ENCODE results near the gene MIGA2. TPM values are rescaled to one million over a fixed set of nuclear protein-coding genes. Genes with fewer than 3 reads are reported as not detected.

Gene MIGA2
- total and polyA plus RNA-seq, 2 of the 4 experiments (the other 2 are of a cell fraction) = 12.5 to 25.3 TPM

GRCh38 chr9:129013674-129014073, 22.8 kb upstream of the MIGA2 start:
- ChIA-PET POLR2A (ENCODE audit: unreplicated experiment) (no interaction called here), CTCF (interaction anchor here (0.9 kb wide), 1 partner anchor 17 kb away, joined by 3 read pairs; no protein-coding TSS in a partner anchor)
- H3K27ac ChIP-seq (ENCODE audit: insufficient read depth, low read length) = no peak overlapping the region
- no peak overlapping the region for H2BK5ac ChIP-seq (ENCODE audit: low read depth, low read length, poor library complexity, severe bottlenecking)
- H2BK120ac ChIP-seq (ENCODE audit: low read depth, low read length) = no peak overlapping the region
- no peak overlapping the region for H3K23ac ChIP-seq (ENCODE audit: low read depth, low read length)
- intact Hi-C loops (cut with micrococcal nuclease) (no loop called here), in situ Hi-C loops (cut with MboI; ENCODE audit: low sequenced_read_pairs) (no loop called here), dilution Hi-C loops (cut with HindIII; ENCODE audit: low sequenced_read_pairs, unreplicated experiment) (no loop called here)
- H3K56ac ChIP-seq (ENCODE audit: extremely low read depth, insufficient read depth, low read length) = no peak overlapping the region
- H2AK5ac ChIP-seq (ENCODE audit: low read depth, low read length) = no peak overlapping the region
- H4K20me1 ChIP-seq (ENCODE audit: insufficient read depth, low read length) = peaks cover 7% of the 10 kb centered on the region
- H4K5ac ChIP-seq (ENCODE audit: low read depth, low read length) = no peak overlapping the region
- no peak for TF ChIP-seq FOS (IDR thresholded peaks at IDR 0.05; ENCODE audit: low read depth, low read length)
- no peak for TF ChIP-seq RAD21 (IDR thresholded peaks at IDR 0.05; ENCODE audit: low read length)
- no peak for TF ChIP-seq POLR2A (IDR thresholded peaks at IDR 0.05; ENCODE audit: low read depth, low read length)
- TF ChIP-seq BHLHE40 (IDR thresholded peaks at IDR 0.05; ENCODE audit: low read depth, low read length) = no peak
- no peak for TF ChIP-seq MAZ (IDR thresholded peaks at IDR 0.05; ENCODE audit: borderline replicate concordance, low read depth, low read length)
- TF ChIP-seq MXI1 (IDR thresholded peaks at IDR 0.05; ENCODE audit: borderline replicate concordance, low read depth, low read length) = no peak
- TF ChIP-seq, protein P1, sequence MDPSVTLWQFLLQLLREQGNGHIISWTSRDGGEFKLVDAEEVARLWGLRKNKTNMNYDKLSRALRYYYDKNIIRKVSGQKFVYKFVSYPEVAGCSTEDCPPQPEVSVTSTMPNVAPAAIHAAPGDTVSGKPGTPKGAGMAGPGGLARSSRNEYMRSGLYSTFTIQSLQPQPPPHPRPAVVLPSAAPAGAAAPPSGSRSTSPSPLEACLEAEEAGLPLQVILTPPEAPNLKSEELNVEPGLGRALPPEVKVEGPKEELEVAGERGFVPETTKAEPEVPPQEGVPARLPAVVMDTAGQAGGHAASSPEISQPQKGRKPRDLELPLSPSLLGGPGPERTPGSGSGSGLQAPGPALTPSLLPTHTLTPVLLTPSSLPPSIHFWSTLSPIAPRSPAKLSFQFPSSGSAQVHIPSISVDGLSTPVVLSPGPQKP (IDR thresholded peaks at IDR 0.05; ENCODE audit: borderline replicate concordance, low read depth, low read length) = no peak
- TF ChIP-seq RCOR1 (IDR thresholded peaks at IDR 0.05; ENCODE audit: insufficient replicate concordance, low read length) = no peak
- TF ChIP-seq SMC3 (IDR thresholded peaks at IDR 0.05; ENCODE audit: low read depth, low read length) = no peak
- TF ChIP-seq CEBPB (IDR thresholded peaks at IDR 0.05; ENCODE audit: low read depth, low read length) = no peak
- no peak for TF ChIP-seq RFX5 (IDR thresholded peaks at IDR 0.05; ENCODE audit: low read depth, low read length)
- no peak for ATAC-seq (ENCODE audit: low read depth)
- no peak for DNase-seq
- H3K18ac ChIP-seq (ENCODE audit: low read depth, low read length) = no peak overlapping the region
- H3K4me1 ChIP-seq (ENCODE audit: control insufficient read depth, insufficient read depth, low read length) = no peaks in the 10 kb centered on the region
- BruUV-seq (replicated peaks) = no TSS peak
- H4K8ac ChIP-seq (ENCODE audit: low read depth in 2 of 2, low read length in 2 of 2) = no peak overlapping the region
- H3K36me3 ChIP-seq (ENCODE audit: control insufficient read depth, insufficient read depth, low read length) = peaks cover 28% of the 10 kb centered on the region
- H3K4me3 ChIP-seq (ENCODE audit: insufficient read depth, low read depth, low read length) = no peak overlapping the region
- H3K27me3 ChIP-seq (ENCODE audit: control insufficient read depth, insufficient read depth, low read length) = no peaks in the 10 kb centered on the region
- WGBS, 2 experiments (ENCODE audit: extremely low coverage in 2 of 2, insufficient read length in 1 of 2) = 100% methylated on average over 1 of the region's 11 CpGs; no CpG with 5 or more reads in 1 of the 2 experiments
- H3K9me1 ChIP-seq (ENCODE audit: insufficient read depth, low read length) = no peaks in the 10 kb centered on the region
- no peak overlapping the region for H2AFZ ChIP-seq (replicated peaks; ENCODE audit: low read length, poor library complexity)
- H2AK9ac ChIP-seq (replicated peaks; ENCODE audit: low read depth, low read length, poor library complexity) = no peak overlapping the region
- no peak overlapping the region for H2BK15ac ChIP-seq (ENCODE audit: low read depth, low read length)
- H3K9me3 ChIP-seq (ENCODE audit: control insufficient read depth, insufficient read depth, low read length) = no peaks in the 10 kb centered on the region
- H3K9ac ChIP-seq (ENCODE audit: low read depth, low read length) = no peak overlapping the region
- H2BK20ac ChIP-seq (ENCODE audit: low read depth, low read length) = no peak overlapping the region
- no peak overlapping the region for H3K4me2 ChIP-seq (ENCODE audit: low read depth, low read length)
- peaks cover 0 to 10% of the 10 kb centered on the region in 2 experiments; a peak in 1 of 4 replicates for H3K79me1 ChIP-seq (ENCODE audit: low read depth in 1 of 2, low read length in 2 of 2)
- no peak overlapping the region for H4K91ac ChIP-seq (ENCODE audit: insufficient read depth, low read depth, low read length)
- no peak overlapping the region for H3K4ac ChIP-seq (ENCODE audit: low read depth, low read length)
- no peak overlapping the region for H3K14ac ChIP-seq (replicated peaks; ENCODE audit: low read depth, low read length)

Measured in IMR-90 (cell line).